HUES6 (cell line): ENCODE measurements around the gene STK39.

Source experiments
- H3K27ac ChIP-seq: 2 replicates; pipeline ENCODE4 v1.7.0; 2013; ENCODE audit warnings: low read depth, mild to moderate bottlenecking, low read length, inconsistent platforms
- H3K27me3 ChIP-seq: 2 replicates; pipeline ENCODE4 v1.6.1; 2013; ENCODE audit warnings: low read length; ENCODE audit not compliant: control insufficient read depth, insufficient read depth
- H3K36me3 ChIP-seq: 2 replicates; pipeline ENCODE4 v1.6.1; 2013; ENCODE audit warnings: low read length; ENCODE audit not compliant: control insufficient read depth, insufficient read depth
- H3K4me1 ChIP-seq: 2 replicates; pipeline ENCODE4 v1.6.1; 2013; ENCODE audit warnings: low read length; ENCODE audit not compliant: control insufficient read depth, insufficient read depth
- H3K4me3 ChIP-seq: 2 replicates; pipeline ENCODE4 v1.5.1; 2013; ENCODE audit warnings: low read depth, low read length
- H3K9ac ChIP-seq: one replicate; pipeline ENCODE4 v1.6.1; 2013; ENCODE audit warnings: mild to moderate bottlenecking, low read length
- H3K9me3 ChIP-seq: 2 replicates; pipeline ENCODE4 v1.6.1; 2013; ENCODE audit warnings: low read depth, low read length; ENCODE audit not compliant: control insufficient read depth, insufficient read depth

STK39 gene

GRCh38 chr2:167988296-167988695 is 259.1 kb downstream of the STK39 start:
- Histone ChIP-seq H3K4me1 (0 out of 2 replicates have a peak, but pooled peaks cover 7% of the 10 kb centered on the region), H3K9me3 (no peaks in the 10 kb centered on the region), H3K27me3 (no peaks in the 10 kb centered on the region), H3K27ac (no peak overlapping the region), H3K4me3 (no peak overlapping the region), H3K9ac (no peak overlapping the region), H3K36me3 (no peaks in the 10 kb centered on the region)

GRCh38 chr2:167987558-167987957 is 259.8 kb downstream of the STK39 start:
- H3K9ac ChIP-seq: no peak overlapping the region
- H3K27ac ChIP-seq: no peak overlapping the region
- 0 out of 2 replicates have a peak, but pooled peaks cover 7% of the 10 kb centered on the region for H3K4me1 ChIP-seq
- no peaks in the 10 kb centered on the region for H3K36me3 ChIP-seq
- no peaks in the 10 kb centered on the region for H3K27me3 ChIP-seq
- no peaks in the 10 kb centered on the region for H3K9me3 ChIP-seq
- H3K4me3 ChIP-seq: no peak overlapping the region

GRCh38 chr2:167987026-167987425 is 260.4 kb downstream of the STK39 start:
- Histone ChIP-seq H3K4me3 (no peak overlapping the region), H3K27ac (no peak overlapping the region), H3K9ac (no peak overlapping the region), H3K9me3 (no peaks in the 10 kb centered on the region), H3K4me1 (0 out of 2 replicates have a peak, but pooled peaks cover 7% of the 10 kb centered on the region), H3K27me3 (no peaks in the 10 kb centered on the region), H3K36me3 (no peaks in the 10 kb centered on the region)

GRCh38 chr2:167986223-167986622 is 261.2 kb downstream of the STK39 start:
- H3K27me3 ChIP-seq: no peaks in the 10 kb centered on the region
- no peak overlapping the region for H3K4me3 ChIP-seq
- H3K27ac ChIP-seq: no peak overlapping the region
- H3K36me3 ChIP-seq: no peaks in the 10 kb centered on the region
- H3K9me3 ChIP-seq: no peaks in the 10 kb centered on the region
- no peak overlapping the region for H3K9ac ChIP-seq
- 0 out of 2 replicates have a peak, but pooled peaks cover 7% of the 10 kb centered on the region for H3K4me1 ChIP-seq

GRCh38 chr2:167981945-167982344 is 265.4 kb downstream of the STK39 start:
- no peaks in the 10 kb centered on the region for H3K27me3 ChIP-seq
- H3K9ac ChIP-seq: no peak overlapping the region
- H3K36me3 ChIP-seq: no peaks in the 10 kb centered on the region
- no peak overlapping the region for H3K27ac ChIP-seq
- H3K9me3 ChIP-seq: no peaks in the 10 kb centered on the region
- no peak overlapping the region for H3K4me3 ChIP-seq
- no peaks in the 10 kb centered on the region for H3K4me1 ChIP-seq

- no peaks in the 10 kb centered on the region for H3K4me1 ChIP-seq
- no peak overlapping the region for H3K27ac ChIP-seq
- H3K36me3 ChIP-seq: no peaks in the 10 kb centered on the region; the same call in 1 of the 2 replicates
- no peak overlapping the region for H3K9ac ChIP-seq
- no peaks in the 10 kb centered on the region for H3K27me3 ChIP-seq
- 0 out of 2 replicates have a peak, but pooled peaks cover 4% of the 10 kb centered on the region for H3K9me3 ChIP-seq
- H3K4me3 ChIP-seq: no peak overlapping the region
These were observed 267.0 kb downstream of the STK39 start for GRCh38 chr2:167980439-167980838.

GRCh38 chr2:167972746-167973145 is 274.6 kb downstream of the STK39 start:
- no peak overlapping the region for H3K4me3 ChIP-seq
- no peak overlapping the region for H3K27ac ChIP-seq
- H3K9ac ChIP-seq: no peak overlapping the region
- no peaks in the 10 kb centered on the region for H3K4me1 ChIP-seq
- no peaks in the 10 kb centered on the region; the same call in 1 of the 2 replicates for H3K36me3 ChIP-seq
- H3K27me3 ChIP-seq: no peaks in the 10 kb centered on the region
- H3K9me3 ChIP-seq: peaks cover 31% of the 10 kb centered on the region

- H3K9me3 ChIP-seq: peaks cover 31% of the 10 kb centered on the region
- H3K27me3 ChIP-seq: no peaks in the 10 kb centered on the region
- no peak overlapping the region for H3K9ac ChIP-seq
- H3K27ac ChIP-seq: no peak overlapping the region
- H3K4me1 ChIP-seq: no peaks in the 10 kb centered on the region
- H3K36me3 ChIP-seq: no peaks in the 10 kb centered on the region; the same call in 1 of the 2 replicates
- no peak overlapping the region for H3K4me3 ChIP-seq
These were observed 275.4 kb downstream of the STK39 start for GRCh38 chr2:167972020-167972419.

GRCh38 chr2:167966937-167967913 is 280.2 kb downstream of the STK39 start:
- Histone ChIP-seq H3K27me3 (no peaks in the 10 kb centered on the region), H3K9ac (no peak overlapping the region), H3K27ac (no peak overlapping the region), H3K4me1 (no peaks in the 10 kb centered on the region), H3K36me3 (no peaks in the 10 kb centered on the region), H3K4me3 (no peak overlapping the region), H3K9me3 (peaks cover 15% of the 10 kb centered on the region)

- no peak overlapping the region for H3K27ac ChIP-seq
- no peak overlapping the region for H3K9ac ChIP-seq
- no peaks in the 10 kb centered on the region for H3K36me3 ChIP-seq
- H3K4me1 ChIP-seq: peaks cover 6% of the 10 kb centered on the region; the same call in 1 of the 2 replicates
- 0 out of 2 replicates have a peak, but pooled peaks cover 6% of the 10 kb centered on the region for H3K9me3 ChIP-seq
- no peaks in the 10 kb centered on the region for H3K27me3 ChIP-seq
- no peak overlapping the region for H3K4me3 ChIP-seq
These were observed 281.3 kb downstream of the STK39 start for GRCh38 chr2:167965907-167966761.
